Gastroesophageal sphincter (tissue), 4 donors: ENCODE data around the gene PALD1. TPM values are rescaled to one million over a fixed set of nuclear protein-coding genes. Genes with fewer than 3 reads are reported as not detected.

ENCODE experiments used
- ATAC-seq: fragments of 150-250 bp; one replicate; pipeline ENCODE4 v1.9.1; 2016; ENCODE audit warnings: mild to moderate bottlenecking, moderate library complexity
- H3K27ac ChIP-seq, 4 donors: fragments of 200-600 bp; sonication (generic) in 3 of 4; 1 replicate in 3 of 4; 2 replicates in 1 of 4; pipeline ENCODE4 v1.5.1; 2016 to 2019
- H3K27me3 ChIP-seq: fragments of 200-600 bp; sonication (generic); one replicate; pipeline ENCODE4 v1.5.1; 2019
- H3K36me3 ChIP-seq, 2 donors: fragments of 200-600 bp; sonication (generic); one replicate each; pipeline ENCODE4 v1.5.1; 2019; ENCODE audit warnings: control low read depth in 1 of 2
- H3K4me1 ChIP-seq, 3 donors: fragments of 200-600 bp; sonication (generic); 1 replicate in 2 of 3; 2 replicates in 1 of 3; pipeline ENCODE4 v1.5.1; 2016 to 2019; ENCODE audit warnings: control low read depth in 2 of 3
- H3K4me3 ChIP-seq, 2 donors: fragments of 200-600 bp; sonication (generic); one replicate each; pipeline ENCODE4 v1.5.1; 2019; ENCODE audit warnings: mild to moderate bottlenecking in 1 of 2, moderate library complexity in 1 of 2
- H3K9me3 ChIP-seq, 3 donors: fragments of 200-600 bp; sonication (generic); one replicate each; pipeline ENCODE4 v1.5.1; 2017 to 2019; ENCODE audit warnings: control low read depth in 2 of 3
- CTCF ChIP-seq, 4 experiments: fragments of 200-600 bp in 2 of 4; fragments of 450-650 bp in 2 of 4; sonication (generic) in 1 of 4; IDR thresholded peaks; one replicate each; pipeline ENCODE4 v1.5.1; 2017 to 2019; ENCODE audit warnings: antibody characterized with exemption in 4 of 4, mild to moderate bottlenecking in 2 of 4, moderate library complexity in 2 of 4
- EP300 ChIP-seq: sonication (generic); formaldehyde crosslinking; IDR thresholded peaks from one replicate; pipeline ENCODE4 v1.6.1; 2017; ENCODE audit warnings: antibody characterized with exemption, mild to moderate bottlenecking
- POLR2A ChIP-seq, 2 donors: fragments of 450-650 bp; IDR thresholded peaks; one replicate each; pipeline ENCODE4 v1.6.1; 2017; ENCODE audit warnings: antibody characterized with exemption in 2 of 2, mild to moderate bottlenecking in 2 of 2, moderate library complexity in 1 of 2
- POLR2AphosphoS5 ChIP-seq: sonication (generic); formaldehyde crosslinking; IDR thresholded peaks from one replicate; pipeline ENCODE4 v1.6.1; 2017; ENCODE audit warnings: antibody characterized with exemption
- WGBS, 2 donors: methylation state at CpG; one replicate each; pipeline ENCODE4 v1.1.5; 2018; ENCODE audit warnings: low coverage in 1 of 2; 5-methylcytosine and 5-hydroxymethylcytosine counted together
- total RNA-seq, 4 donors: library from RNA; depleted of rRNA; stranded (reverse); fragments of >200 nt; gene quantifications; one replicate each; pipeline ENCODE4 v1.1.0, GENCODE V29; 2016

The PALD1 gene
- total RNA-seq, 4 donors from 2014 or later: 12.5 to 19.8 (median 14.7) TPM

DNA sequence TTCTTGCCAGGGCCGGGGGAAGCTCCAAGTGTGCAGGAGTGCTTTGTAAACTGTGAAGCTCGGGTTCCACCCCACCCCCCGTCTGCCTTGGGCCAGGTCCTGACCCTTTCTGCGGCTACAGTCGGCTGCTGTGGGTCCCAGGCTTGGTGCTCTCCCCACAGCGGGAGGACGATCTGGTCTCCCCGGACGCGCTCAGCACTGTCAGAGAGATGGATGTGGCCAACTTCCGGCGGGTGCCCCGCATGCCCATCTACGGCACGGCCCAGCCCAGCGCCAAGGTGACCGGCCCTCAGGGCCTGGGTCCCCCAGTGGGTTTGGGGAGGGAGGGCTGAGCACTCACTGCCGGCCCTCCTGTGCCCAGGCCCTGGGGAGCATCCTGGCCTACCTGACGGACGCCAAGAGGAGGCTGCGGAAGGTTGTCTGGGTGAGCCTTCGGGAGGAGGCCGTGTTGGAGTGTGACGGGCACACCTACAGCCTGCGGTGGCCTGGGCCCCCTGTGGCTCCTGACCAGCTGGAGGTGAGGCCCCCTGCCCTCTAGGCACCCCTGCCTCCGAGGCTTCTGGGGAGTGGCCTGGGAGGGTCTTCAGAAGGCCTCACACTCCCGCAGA, 60.3 kb downstream of the PALD1 start:
- Histone ChIP-seq H3K9me3 (no peaks in the 10 kb centered on the region), H3K27me3 (no peaks in the 10 kb centered on the region), H3K4me3 (no peak overlapping the region), H3K27ac (no peak overlapping the region), H3K4me1 (peaks cover 0 to 26% (median 0%) of the 10 kb centered on the region in 3 donors), H3K36me3 (peaks cover 0 to 69% of the 10 kb centered on the region in 2 donors)
- ATAC-seq: no peak
- no CpG with 5 or more reads among the region's 27 CpGs for whole genome bisulfite sequencing, 2 donors
- TF ChIP-seq CTCF (IDR thresholded peaks at IDR 0.05) (no peak), POLR2AphosphoS5 (no peak), POLR2A (IDR thresholded peaks at IDR 0.05) (no peak), EP300 (no peak)

- H3K4me3 ChIP-seq: no peak overlapping the region
Measured at GRCh38 chr10:70539471-70539870, 60.9 kb downstream of the PALD1 start.

GRCh38 chr10:70540089-70540788, 61.7 kb downstream of the PALD1 start:
- Histone ChIP-seq H3K4me1 (peaks cover 0 to 26% (median 0%) of the 10 kb centered on the region in 3 donors), H3K27ac (no peak overlapping the region), H3K4me3 (no peak overlapping the region), H3K36me3 (peaks cover 0 to 56% of the 10 kb centered on the region in 2 donors), H3K27me3 (no peaks in the 10 kb centered on the region), H3K9me3 (no peaks in the 10 kb centered on the region)
- 40 to 51% methylated on average over 4 to 5 of the region's 17 CpGs for WGBS, 2 donors
- peak; percentile 40 for ATAC-seq
- peak in 3 of 4 experiments; percentile 77 to 91 (median 80) for TF ChIP-seq CTCF (IDR thresholded peaks at IDR 0.05)
- no peak for TF ChIP-seq POLR2A (IDR thresholded peaks at IDR 0.05)
- TF ChIP-seq POLR2AphosphoS5: no peak
- no peak for TF ChIP-seq EP300

More at GRCh38 chr10:70539471-70539870, 60.9 kb downstream of the PALD1 start:
- 39 to 57% methylated on average over 1 to 2 of the region's 7 CpGs for WGBS, 2 donors
- no peak for ATAC-seq
- no peaks in the 10 kb centered on the region for H3K27me3 ChIP-seq
- no peak overlapping the region for H3K27ac ChIP-seq
- H3K9me3 ChIP-seq: no peaks in the 10 kb centered on the region
- H3K36me3 ChIP-seq: peaks cover 0 to 63% of the 10 kb centered on the region in 2 donors
- TF ChIP-seq POLR2A (IDR thresholded peaks at IDR 0.05): no peak
- no peak for TF ChIP-seq CTCF (IDR thresholded peaks at IDR 0.05)
- TF ChIP-seq EP300: no peak
- TF ChIP-seq POLR2AphosphoS5: no peak
- H3K4me1 ChIP-seq: peaks cover 0 to 26% (median 0%) of the 10 kb centered on the region in 3 donors

- WGBS, 2 donors: 85% methylated on average over 4 of the region's 15 CpGs; no CpG with 5 or more reads in 1 of the 2 donors
- Histone ChIP-seq H3K9me3 (no peaks in the 10 kb centered on the region), H3K36me3 (peaks cover 0 to 56% of the 10 kb centered on the region in 2 donors), H3K27ac (no peak overlapping the region), H3K27me3 (no peaks in the 10 kb centered on the region), H3K4me1 (peaks cover 0 to 26% (median 0%) of the 10 kb centered on the region in 3 donors), H3K4me3 (no peak overlapping the region)
- TF ChIP-seq POLR2AphosphoS5 (no peak), POLR2A (IDR thresholded peaks at IDR 0.05) (no peak), CTCF (IDR thresholded peaks at IDR 0.05) (no peak), EP300 (no peak)
- no peak for ATAC-seq
Measured at GRCh38 chr10:70540789-70541360, 62.3 kb downstream of the PALD1 start.
